ENCODE results near the gene CPM.
"Not testable (repeated sequence)": the region's sequence is repeated elsewhere in the genome, so short reads cannot be mapped to it uniquely, and the experiment has no call there.

CPM gene

GRCh38 chr12:68823696-68824095 is 109.3 kb downstream of the CPM start:
- DNase-seq = no peak

GRCh38 chr12:68821357-68822188 is 111.4 kb downstream of the CPM start:
- no peak for DNase-seq

- DNase-seq = not testable (repeated sequence)
Measured at GRCh38 chr12:68819481-68819880, 113.5 kb downstream of the CPM start.

- DNase-seq = no peak
Measured at GRCh38 chr12:68815928-68816800, 116.8 kb downstream of the CPM start.

GRCh38 chr12:68815232-68815927 is 117.6 kb downstream of the CPM start:
- no peak for DNase-seq

- DNase-seq = no peak
Measured at GRCh38 chr12:68814490-68815231, 118.3 kb downstream of the CPM start.

- DNase-seq = no peak
Measured at GRCh38 chr12:68813242-68813593, 119.8 kb downstream of the CPM start.

- DNase-seq = peak; percentile 9
Measured at GRCh38 chr12:68812553-68813241, 120.3 kb downstream of the CPM start.

GRCh38 chr12:68811573-68811972 is 121.4 kb downstream of the CPM start:
- peak; percentile 21 for DNase-seq

- DNase-seq = not testable (repeated sequence)
Measured at GRCh38 chr12:68810027-68810389, 123.0 kb downstream of the CPM start.

GRCh38 chr12:68809190-68810026 is 123.6 kb downstream of the CPM start:
- DNase-seq = no peak

GRCh38 chr12:68808388-68809189 is 124.4 kb downstream of the CPM start:
- DNase-seq = peak; percentile 84

- DNase-seq = peak; percentile 97
Measured at GRCh38 chr12:68807576-68808387, 125.2 kb downstream of the CPM start, which contains the start of gene MDM2. Gene MDM2, plus strand, starts transcription at chr12:68808177. Its CDS starts 301 bp downstream, at chr12:68808478.

- not testable (repeated sequence) for DNase-seq
Measured at GRCh38 chr12:68807274-68807575, 125.7 kb downstream of the CPM start.

- peak; percentile 44 for DNase-seq
Measured at GRCh38 chr12:68806488-68807237, 126.3 kb downstream of the CPM start.

- no peak for DNase-seq
Measured at GRCh38 chr12:68805592-68806120, 127.3 kb downstream of the CPM start.

GRCh38 chr12:68804657-68805591 is 128.0 kb downstream of the CPM start:
- peak; percentile 47 for DNase-seq

Data from activated CD8-positive, alpha-beta memory T cell treated with anti-CD3 and anti-CD28 coated beads for 24 hours (primary cell).